KBM-7 (cell line): ENCODE results near the gene GCH1.
A peak's percentile ranks its signal among the peaks of the same experiment; 100 is the strongest.
"Not testable (repeated sequence)": the region's sequence is repeated elsewhere in the genome, so short reads cannot be mapped to it uniquely, and the experiment has no call there.

ENCODE experiments used
- DNase-seq: peaks from one replicate; pipeline ENCODE4 v3.0.0-alpha.2; 2015
- in situ Hi-C: fragments of 300-500 bp; cut with MboI; formaldehyde crosslinking; loops from 2 replicates; pipeline ENCODE4 v1.14.3; 2020; ENCODE audit warnings: low sequenced_read_pairs, low pct_unique_long_range_greater_than_20kb, mixed read lengths

The GCH1 gene

GRCh38 chr14:54877015-54877702 lies 25.5 kb downstream of the GCH1 start:
- no peak for DNase-seq
- in situ Hi-C loops = no loop called here

DNA sequence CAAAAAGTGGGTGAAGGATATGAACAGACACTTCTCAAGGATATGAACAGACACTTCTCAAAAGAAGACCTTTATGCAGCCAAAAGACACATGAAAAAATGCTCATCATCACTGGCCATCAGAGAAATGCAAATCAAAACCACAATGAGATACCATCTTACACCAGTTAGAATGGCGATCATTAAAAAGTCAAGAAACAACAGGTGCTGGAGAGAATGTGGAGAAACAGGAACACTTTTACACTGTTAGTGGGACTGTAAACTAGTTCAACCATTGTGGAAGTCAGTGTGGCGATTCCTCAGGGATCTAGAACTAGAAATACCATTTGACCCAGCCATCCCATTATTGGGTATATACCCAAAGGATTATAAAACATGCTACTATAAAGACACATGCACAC lies 27.0 kb downstream of the GCH1 start:
- in situ Hi-C loops, DNase-seq: not testable (repeated sequence)

DNA sequence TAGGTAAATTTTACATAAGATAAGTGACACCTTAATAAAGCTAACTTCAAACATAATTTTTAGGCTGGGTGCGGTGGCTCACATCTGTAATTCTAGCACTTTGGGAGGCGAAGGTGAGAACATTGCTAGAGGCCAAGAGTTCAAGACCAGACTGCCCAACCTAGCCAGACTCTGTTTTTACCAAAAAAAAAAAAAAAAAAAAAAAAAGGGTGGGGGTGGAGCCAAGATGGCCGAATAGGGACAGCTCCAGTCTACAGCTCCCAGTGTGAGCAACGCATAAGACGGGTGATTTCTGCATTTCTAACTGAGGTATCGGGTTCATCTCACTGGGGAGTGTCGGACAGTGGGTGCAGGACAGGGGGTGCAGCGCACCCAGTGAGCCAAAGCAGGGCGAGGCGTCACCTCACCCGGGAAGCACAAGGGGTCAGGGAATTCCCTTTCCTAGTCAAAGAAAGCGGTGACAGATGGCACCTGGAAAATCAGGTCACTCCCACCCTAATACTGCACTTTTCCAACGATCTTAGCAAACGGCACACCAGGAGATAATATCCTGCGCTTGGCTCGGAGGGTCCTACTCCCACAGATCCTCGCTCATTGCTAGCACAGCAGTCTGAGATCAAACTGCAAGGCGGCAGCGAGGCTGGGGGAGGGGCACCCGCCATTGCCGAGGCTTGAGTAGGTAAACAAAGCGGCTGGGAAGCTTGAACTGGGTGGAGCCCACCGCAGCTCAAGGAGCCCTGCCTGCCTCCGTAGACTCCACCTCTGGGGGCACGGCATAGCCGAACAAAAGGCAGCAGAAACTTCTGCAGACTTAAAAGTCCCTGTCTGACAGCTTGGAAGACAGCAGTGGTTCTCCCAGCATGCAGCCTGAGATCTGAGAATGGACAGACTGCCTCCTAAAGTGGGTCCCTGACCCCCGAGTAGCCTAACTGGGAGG lies 32.2 kb downstream of the GCH1 start:
- in situ Hi-C loops, DNase-seq: not testable (repeated sequence)

DNA sequence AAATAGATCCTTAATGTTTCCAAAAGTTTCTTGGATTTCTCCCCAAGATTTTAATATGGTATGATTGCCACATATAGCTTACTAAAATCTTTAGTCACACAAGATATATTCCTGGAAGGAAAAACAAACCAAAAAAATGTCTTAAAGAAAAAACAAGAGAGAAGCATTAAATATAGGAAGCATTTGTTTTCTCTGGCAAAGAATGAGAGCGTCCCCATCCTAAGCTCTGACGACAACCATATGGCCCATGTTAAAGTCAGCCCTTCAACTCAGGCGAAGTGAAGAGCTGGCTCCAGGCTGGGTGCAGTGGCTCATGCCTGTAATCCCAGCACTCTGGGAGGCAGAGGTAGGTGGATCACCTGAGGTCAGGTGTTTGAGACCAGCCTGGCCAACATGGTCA lies 35.6 kb downstream of the GCH1 start:
- in situ Hi-C loops = no loop called here
- DNase-seq = no peak

GRCh38 chr14:54866588-54866987 lies 36.0 kb downstream of the GCH1 start:
- no peak for DNase-seq
- in situ Hi-C loops = no loop called here

- no peak for DNase-seq
- in situ Hi-C loops = no loop called here
These were observed 38.1 kb downstream of the GCH1 start for GRCh38 chr14:54864526-54864925.

GRCh38 chr14:54857830-54858269 lies 44.8 kb downstream of the GCH1 start:
- in situ Hi-C loops = no loop called here
- DNase-seq = peak; percentile 62

- in situ Hi-C loops = no loop called here
- DNase-seq = no peak
These were observed 46.5 kb downstream of the GCH1 start for GRCh38 chr14:54856152-54856551.

- DNase-seq = no peak
- in situ Hi-C loops = no loop called here
These were observed 48.4 kb downstream of the GCH1 start for GRCh38 chr14:54854181-54854580.

DNA sequence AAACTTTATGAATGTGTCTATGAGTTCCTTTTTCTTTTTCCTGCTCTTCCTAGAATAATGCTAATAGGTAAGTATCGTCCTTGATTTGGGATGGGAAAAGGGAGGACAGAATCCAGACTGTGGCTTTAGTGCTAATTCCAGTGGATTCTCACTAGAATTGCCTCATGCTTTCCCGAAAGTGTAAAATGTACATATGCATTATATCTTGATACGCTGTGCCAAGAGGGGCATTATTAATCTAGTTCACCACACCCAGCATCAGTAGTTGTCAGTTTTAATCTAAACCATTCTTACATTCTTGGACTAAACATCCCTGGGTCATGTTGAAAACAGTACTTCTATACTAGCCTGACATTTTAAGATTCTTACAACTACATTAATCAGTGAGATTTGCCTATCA lies 49.3 kb downstream of the GCH1 start:
- no peak for DNase-seq
- in situ Hi-C loops = no loop called here

- DNase-seq = no peak
- in situ Hi-C loops = no loop called here
These were observed 50.4 kb downstream of the GCH1 start for GRCh38 chr14:54852215-54852614.

GRCh38 chr14:54848910-54849309 lies 53.7 kb downstream of the GCH1 start:
- no peak for DNase-seq
- in situ Hi-C loops = no loop called here

DNA sequence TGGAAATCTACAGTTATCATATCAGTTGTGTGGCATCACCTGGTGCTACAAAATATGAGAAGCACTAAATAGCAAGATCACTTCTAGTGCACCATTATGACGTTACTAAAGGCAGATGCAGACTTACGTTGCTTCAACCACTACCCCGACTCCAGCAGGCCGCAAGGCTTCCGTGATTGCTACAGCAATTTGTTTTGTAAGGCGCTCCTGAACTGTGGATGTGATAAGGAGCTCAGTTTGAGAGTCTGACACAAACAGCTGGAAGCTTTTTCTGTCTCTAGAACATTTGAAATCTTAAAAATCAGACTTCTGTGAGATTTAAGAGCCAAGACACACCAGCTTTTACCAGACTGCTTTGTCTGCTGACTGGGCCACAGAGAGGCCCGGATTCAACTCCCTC lies 57.0 kb downstream of the GCH1 start:
- DNase-seq = no peak
- in situ Hi-C loops = no loop called here

GRCh38 chr14:54844479-54844878 lies 58.1 kb downstream of the GCH1 start:
- DNase-seq = no peak
- in situ Hi-C loops = no loop called here

GRCh38 chr14:54840798-54841197 lies 61.8 kb downstream of the GCH1 start:
- no peak for DNase-seq
- in situ Hi-C loops = no loop called here

DNA sequence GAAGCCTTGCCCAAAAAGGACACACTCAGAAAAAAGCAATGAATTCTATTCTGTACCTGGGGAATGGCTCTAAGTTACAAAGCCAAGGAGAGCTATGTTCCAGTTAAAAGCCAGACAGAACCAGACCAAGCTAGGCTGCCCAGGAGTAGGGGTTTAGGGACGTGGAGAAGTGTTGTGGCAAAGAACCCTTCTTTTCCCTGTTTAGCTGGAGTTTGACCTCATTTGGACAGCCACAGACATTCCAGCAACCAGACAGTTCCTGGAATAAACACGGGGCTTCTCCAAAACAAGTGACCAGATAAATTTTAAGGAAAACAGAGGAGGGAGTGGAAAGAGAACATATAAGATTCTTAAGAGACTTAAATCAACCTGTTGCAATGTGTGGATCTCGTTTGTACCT lies 62.3 kb downstream of the GCH1 start:
- in situ Hi-C loops = no loop called here
- no peak for DNase-seq

DNA sequence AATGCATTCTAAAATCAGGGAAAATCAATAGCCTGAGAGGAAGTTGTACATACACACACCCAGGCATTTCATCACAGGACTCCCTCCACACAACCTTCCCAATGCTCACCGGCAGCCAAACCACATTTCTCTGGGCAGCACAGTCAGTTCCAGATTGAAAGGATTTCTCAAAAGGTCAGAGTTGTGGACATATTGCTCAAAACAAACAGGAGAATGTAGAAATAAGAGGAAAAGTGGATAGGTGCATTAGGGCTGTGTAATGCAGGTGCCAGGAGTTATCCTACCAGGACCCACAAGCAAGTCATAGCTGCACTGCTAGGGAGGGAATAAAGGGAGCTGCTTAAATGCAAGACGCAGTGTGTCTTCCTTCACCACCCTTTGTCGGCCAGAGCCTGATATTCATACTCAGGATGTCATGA lies 62.9 kb downstream of the GCH1 start:
- DNase-seq = no peak
- in situ Hi-C loops = no loop called here

- in situ Hi-C loops = no loop called here
- DNase-seq = no peak
These were observed 63.6 kb downstream of the GCH1 start for GRCh38 chr14:54838931-54839512.

GRCh38 chr14:54837508-54838149 lies 65.0 kb downstream of the GCH1 start:
- DNase-seq = no peak
- in situ Hi-C loops = no loop called here

GRCh38 chr14:54836231-54836630 lies 66.4 kb downstream of the GCH1 start:
- in situ Hi-C loops = no loop called here
- no peak for DNase-seq
